Measurements from ENCODE around the gene RNASE8. TPM values are rescaled to one million over a fixed set of nuclear protein-coding genes. Genes with fewer than 3 reads are reported as not detected.

RNASE8 gene
- total RNA-seq, 2 experiments from 2014 or later: not detected

DNA sequence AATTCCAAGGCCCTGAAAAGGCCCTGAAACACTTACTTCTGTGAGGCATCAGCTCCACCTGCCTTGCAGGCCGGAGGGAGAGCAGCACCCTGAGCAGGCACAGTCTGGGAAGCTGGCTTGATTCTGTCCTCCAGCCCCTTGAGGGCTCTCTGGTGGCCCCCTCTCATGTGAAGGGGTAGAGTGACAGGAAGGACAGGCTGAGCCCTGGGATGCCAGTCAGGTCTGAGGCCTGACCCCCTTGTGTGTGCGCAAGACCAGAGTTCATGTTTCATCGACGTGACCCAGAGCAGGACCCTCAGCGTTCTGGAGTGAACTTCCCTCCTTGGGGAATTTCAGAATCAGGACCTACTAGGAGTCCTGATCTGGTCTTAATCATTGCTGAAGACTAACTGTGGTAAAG is 1.3 kb downstream of the RNASE8 start:
- Mint-ChIP-seq H3K4me3 (no peak overlapping the region), H3K9me3 (no peaks in the 10 kb centered on the region), H3K4me1 (ENCODE audit: low read depth) (no peaks in the 10 kb centered on the region), H3K27me3 (ENCODE audit: low read depth) (peaks cover 9% of the 10 kb centered on the region), H3K27ac (no peak overlapping the region), H3K36me3 (ENCODE audit: low read depth) (no peaks in the 10 kb centered on the region)
- DNase-seq: no peak
- CTCF ChIA-PET: interaction anchor here (0.7 to 1.8 kb wide), 3 partner anchors 29 to 58 kb away, joined by 3 to 5 read pairs (median 3); no protein-coding TSS in a partner anchor
- intact Hi-C loops (cut with micrococcal nuclease): no loop called here

GRCh38 chr14:21059842-21060613 is 2.4 kb downstream of the RNASE8 start:
- Mint-ChIP-seq H3K4me3 (no peak overlapping the region), H3K4me1 (ENCODE audit: low read depth) (no peaks in the 10 kb centered on the region), H3K27me3 (ENCODE audit: low read depth) (peaks cover 13% of the 10 kb centered on the region), H3K27ac (no peak overlapping the region), H3K9me3 (no peaks in the 10 kb centered on the region), H3K36me3 (ENCODE audit: low read depth) (no peaks in the 10 kb centered on the region)
- no peak for DNase-seq
- CTCF ChIA-PET: interaction anchor here (1.0 to 3.1 kb wide), 4 partner anchors 12 to 45 kb away, joined by 3 to 9 read pairs (median 4); no protein-coding TSS in a partner anchor
- intact Hi-C loops (cut with micrococcal nuclease): loop anchor here (10.0 kb wide), 1 partner anchor 495 kb away; no protein-coding TSS in a partner anchor

- intact Hi-C loops (cut with micrococcal nuclease): loop anchor here (10.0 kb wide), 1 partner anchor 494 kb away; no protein-coding TSS in a partner anchor
- Mint-ChIP-seq H3K9me3 (no peaks in the 10 kb centered on the region), H3K27ac (no peak overlapping the region), H3K4me3 (no peak overlapping the region), H3K4me1 (ENCODE audit: low read depth) (no peaks in the 10 kb centered on the region), H3K27me3 (ENCODE audit: low read depth) (peaks cover 18% of the 10 kb centered on the region), H3K36me3 (ENCODE audit: low read depth) (no peaks in the 10 kb centered on the region)
- CTCF ChIA-PET: interaction anchor here (1.0 to 3.1 kb wide), 3 partner anchors 11 to 32 kb away, joined by 3 to 9 read pairs (median 3); no protein-coding TSS in a partner anchor
- no peak for DNase-seq
Measured at GRCh38 chr14:21060614-21061346, 3.2 kb downstream of the RNASE8 start.

- Mint-ChIP-seq H3K4me3 (no peak overlapping the region), H3K9me3 (no peaks in the 10 kb centered on the region), H3K27ac (no peak overlapping the region), H3K4me1 (ENCODE audit: low read depth) (no peaks in the 10 kb centered on the region), H3K36me3 (ENCODE audit: low read depth) (no peaks in the 10 kb centered on the region), H3K27me3 (ENCODE audit: low read depth) (peaks cover 21% of the 10 kb centered on the region)
- intact Hi-C loops (cut with micrococcal nuclease): loop anchor here (10.0 kb wide), 1 partner anchor 493 kb away; no protein-coding TSS in a partner anchor
- CTCF ChIA-PET: interaction anchor here (0.9 to 3.1 kb wide), 5 partner anchors 10 to 46 kb away, joined by 3 to 9 read pairs (median 3); no protein-coding TSS in a partner anchor
- no peak for DNase-seq
Measured at GRCh38 chr14:21061347-21061668, 3.7 kb downstream of the RNASE8 start.

- H3K4me3 Mint-ChIP-seq: no peak overlapping the region
- no peaks in the 10 kb centered on the region for H3K36me3 Mint-ChIP-seq (ENCODE audit: low read depth)
- CTCF ChIA-PET: interaction anchor here (0.6 to 1.0 kb wide), 3 partner anchors 29 to 52 kb away, joined by 3 to 5 read pairs (median 4); no protein-coding TSS in a partner anchor
- H3K27ac Mint-ChIP-seq: no peak overlapping the region
- intact Hi-C loops (cut with micrococcal nuclease): loop anchor here (10.0 kb wide), 1 partner anchor 491 kb away; no protein-coding TSS in a partner anchor
- peaks cover 33% of the 10 kb centered on the region for H3K27me3 Mint-ChIP-seq (ENCODE audit: low read depth)
- H3K9me3 Mint-ChIP-seq: no peaks in the 10 kb centered on the region
- H3K4me1 Mint-ChIP-seq (ENCODE audit: low read depth): peaks cover under 1% of the 10 kb centered on the region
- DNase-seq: no peak
Measured at GRCh38 chr14:21063479-21063878, 5.9 kb downstream of the RNASE8 start.

- Mint-ChIP-seq H3K4me1 (ENCODE audit: low read depth) (peaks cover 29% of the 10 kb centered on the region), H3K36me3 (ENCODE audit: low read depth) (no peaks in the 10 kb centered on the region), H3K27me3 (ENCODE audit: low read depth) (peaks cover 61% of the 10 kb centered on the region), H3K4me3 (no peak overlapping the region), H3K9me3 (no peaks in the 10 kb centered on the region), H3K27ac (no peak overlapping the region)
- DNase-seq: peak; percentile 34
- intact Hi-C loops (cut with micrococcal nuclease): loop anchor here (10.0 kb wide), 1 partner anchor 488 kb away; no protein-coding TSS in a partner anchor
- CTCF ChIA-PET: interaction anchor here (0.6 to 4.5 kb wide), 15 partner anchors 10 to 63 kb away, joined by 3 to 76 read pairs (median 4); no protein-coding TSS in a partner anchor
Measured at GRCh38 chr14:21066882-21067502, 9.4 kb downstream of the RNASE8 start.

- Mint-ChIP-seq H3K4me1 (ENCODE audit: low read depth) (peaks cover 29% of the 10 kb centered on the region), H3K4me3 (peak overlapping the region; percentile 56), H3K36me3 (ENCODE audit: low read depth) (no peaks in the 10 kb centered on the region), H3K27ac (no peak overlapping the region), H3K9me3 (no peaks in the 10 kb centered on the region), H3K27me3 (ENCODE audit: low read depth) (peaks cover 67% of the 10 kb centered on the region)
- CTCF ChIA-PET: interaction anchor here (0.5 to 4.5 kb wide), 20 partner anchors 9 to 346 kb away, joined by 3 to 76 read pairs (median 5); no protein-coding TSS in a partner anchor
- DNase-seq: peak; percentile 65
- intact Hi-C loops (cut with micrococcal nuclease): loop anchor here (1.0 to 10.0 kb wide), 4 partner anchors 24 to 486 kb away; no protein-coding TSS in a partner anchor
Measured at GRCh38 chr14:21068521-21069387, 11.1 kb downstream of the RNASE8 start.

GRCh38 chr14:21069388-21070082 is 11.9 kb downstream of the RNASE8 start:
- CTCF ChIA-PET: interaction anchor here (1.1 to 4.5 kb wide), 12 partner anchors 19 to 64 kb away, joined by 5 to 76 read pairs (median 28); no protein-coding TSS in a partner anchor
- peak overlapping the region; percentile 56 for H3K4me3 Mint-ChIP-seq
- no peaks in the 10 kb centered on the region for H3K36me3 Mint-ChIP-seq (ENCODE audit: low read depth)
- peaks cover 67% of the 10 kb centered on the region for H3K27me3 Mint-ChIP-seq (ENCODE audit: low read depth)
- peaks cover 29% of the 10 kb centered on the region for H3K4me1 Mint-ChIP-seq (ENCODE audit: low read depth)
- intact Hi-C loops (cut with micrococcal nuclease): loop anchor here (10.0 kb wide), 1 partner anchor 485 kb away; no protein-coding TSS in a partner anchor
- H3K27ac Mint-ChIP-seq: no peak overlapping the region
- no peak for DNase-seq
- H3K9me3 Mint-ChIP-seq: no peaks in the 10 kb centered on the region

GRCh38 chr14:21070083-21070609 is 12.5 kb downstream of the RNASE8 start, which contains the start of gene ARHGEF40:
TSS of gene ARHGEF40 (plus strand) at chr14:21070304. CDS start at chr14:21070397, 93 bp downstream.
- Mint-ChIP-seq H3K27me3 (ENCODE audit: low read depth) (peaks cover 62% of the 10 kb centered on the region), H3K4me1 (ENCODE audit: low read depth) (peaks cover 29% of the 10 kb centered on the region), H3K4me3 (peak within 1 kb of the TSS; percentile 65), H3K27ac (no peak within 1 kb of the TSS), H3K9me3 (no peaks in the 10 kb centered on the region), H3K36me3 (ENCODE audit: low read depth) (no peaks in the 10 kb centered on the region)
- CTCF ChIA-PET: interaction anchor here (1.6 to 5.8 kb wide), 6 partner anchors 16 to 100 kb away, joined by 7 to 60 read pairs (median 23); no protein-coding TSS in a partner anchor
- DNase-seq: peak; percentile 19
- intact Hi-C loops (cut with micrococcal nuclease): no loop called here

GRCh38 chr14:21070610-21071224 is 13.1 kb downstream of the RNASE8 start:
- CTCF ChIA-PET: interaction anchor here (1.0 to 5.8 kb wide), 9 partner anchors 16 to 145 kb away, joined by 4 to 60 read pairs (median 13); no protein-coding TSS in a partner anchor
- intact Hi-C loops (cut with micrococcal nuclease): no loop called here
- peak; percentile 23 for DNase-seq

More at GRCh38 chr14:21070610-21071224, 13.1 kb downstream of the RNASE8 start:
- H3K9me3 Mint-ChIP-seq: no peaks in the 10 kb centered on the region
- H3K4me3 Mint-ChIP-seq: peak overlapping the region; percentile 65
- H3K27ac Mint-ChIP-seq: no peak overlapping the region
- peaks cover 58% of the 10 kb centered on the region for H3K27me3 Mint-ChIP-seq (ENCODE audit: low read depth)
- no peaks in the 10 kb centered on the region for H3K36me3 Mint-ChIP-seq (ENCODE audit: low read depth)
- H3K4me1 Mint-ChIP-seq (ENCODE audit: low read depth): peaks cover 29% of the 10 kb centered on the region

All from activated naive CD4-positive, alpha-beta T cell treated with anti-CD3 and anti-CD28 coated beads for 36 hours (primary cell).